K562 treated with DMSO at 1 percent for 12 hours (cell line): ENCODE results near the gene CLDN12. TPM values are rescaled to one million over a fixed set of nuclear protein-coding genes. Genes with fewer than 3 reads are reported as not detected.

ENCODE experiments used
- total RNA-seq: library from RNA; unstranded; fragments of 300-600 nt; gene quantifications from 2 replicates; pipeline ENCODE4 v1.2.3, GENCODE V29; 2022; ENCODE audit not compliant: insufficient read depth

The CLDN12 gene
- total RNA-seq: 5.7 and 17.6 TPM in 2 replicates

DNA sequence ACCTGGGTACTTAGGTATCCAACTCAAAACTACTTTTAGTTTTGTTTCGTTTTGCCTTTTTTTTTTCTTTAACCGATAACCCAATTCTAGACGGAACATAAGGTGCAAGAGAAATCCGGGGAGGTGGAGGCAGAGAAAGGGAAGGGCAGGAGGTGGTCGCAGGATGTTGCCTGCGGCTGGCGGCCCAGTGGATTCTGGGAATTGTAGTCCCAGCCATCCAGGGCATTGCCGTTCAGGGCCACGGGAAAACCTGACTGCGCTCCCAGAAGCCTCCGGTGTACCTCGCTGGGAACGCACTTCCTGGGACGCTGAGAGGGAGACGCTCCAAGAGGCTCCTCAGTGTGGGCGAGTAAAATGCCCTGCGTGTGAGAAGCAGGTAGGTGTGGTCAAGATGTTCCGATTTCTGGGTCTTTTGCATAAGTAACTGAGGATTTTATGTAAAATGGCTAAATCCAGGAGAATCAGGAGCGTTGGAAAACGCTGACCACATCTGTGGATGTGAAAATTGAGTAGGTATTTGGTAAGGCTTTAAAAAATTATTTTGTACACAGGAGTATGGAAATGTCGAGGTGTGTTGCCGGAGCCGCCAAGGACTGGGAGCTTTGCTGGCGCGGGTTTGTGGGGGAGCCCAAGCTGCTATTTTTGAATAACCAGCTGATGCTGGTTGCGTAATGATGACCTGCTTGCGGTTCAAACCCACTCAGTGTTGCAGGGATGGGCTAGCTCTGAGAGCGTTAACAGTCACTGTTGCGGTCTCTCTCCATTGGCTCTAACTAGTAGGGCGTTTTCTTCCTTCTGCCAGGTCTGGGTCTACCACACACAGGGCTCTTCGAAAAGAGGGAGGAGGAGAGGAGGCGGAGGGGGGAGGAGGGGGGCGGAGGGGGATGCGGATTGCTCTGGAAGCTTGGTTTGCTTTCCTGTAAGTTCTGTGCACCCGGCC is at the start of gene CLDN12:
Gene CLDN12 (plus strand): TSS at position 288 of the 940 bp plus-strand sequence. CDS start 9,216 bp downstream, outside the sequence.

Other genes starting within 250 kb of the CLDN12 start
- gene STEAP1, start 249.0 kb upstream of the CLDN12 start, total RNA-seq: 1.0 and 2.1 TPM in 2 replicates
- not detected in 2 replicates for gene STEAP2, start 191.7 kb upstream of the CLDN12 start, total RNA-seq
- 0.64 TPM in 1 of 2 replicates, not detected in the other for gene CFAP69, start 158.3 kb upstream of the CLDN12 start, total RNA-seq
- not detected in 2 replicates for gene FAM237B, start 82.2 kb upstream of the CLDN12 start, total RNA-seq
- gene GTPBP10, start 56.7 kb upstream of the CLDN12 start, total RNA-seq: 12.9 and 13.1 TPM in 2 replicates
- gene PTTG1IP2, start 66.2 kb downstream of the CLDN12 start, total RNA-seq: not detected in 2 replicates
- 2.6 TPM in 1 of 2 replicates, not detected in the other for gene CDK14, start 192.9 kb downstream of the CLDN12 start, total RNA-seq